ENCODE results near the gene ERC1.

Gene ERC1

GRCh38 chr12:1022032-1022970 is 31.3 kb downstream of the ERC1 start:
- no peak overlapping the region for H3K9ac ChIP-seq (ENCODE audit: low read length)
- no peak overlapping the region for H3K4me2 ChIP-seq (ENCODE audit: low read depth, low read length)
- H2AFZ ChIP-seq (ENCODE audit: low read length), result no peak overlapping the region
- DNase-seq, result no peak
- no peak for TF ChIP-seq EZH2phosphoT487 (IDR thresholded peaks at IDR 0.05; ENCODE audit: low read length)
- no peak for TF ChIP-seq EZH2 (optimal IDR thresholded peaks at IDR 0.05; ENCODE audit: low read depth, low read length)
- TF ChIP-seq CTCF (IDR thresholded peaks at IDR 0.05; ENCODE audit: low read length), result no peak
- no peaks in the 10 kb centered on the region for H3K36me3 ChIP-seq (replicated peaks; ENCODE audit: insufficient read depth, low read length)
- H3K27ac ChIP-seq (ENCODE audit: low read length), result no peak overlapping the region
- H3K79me2 ChIP-seq (ENCODE audit: low read length), result peaks cover 67% of the 10 kb centered on the region
- no peaks in the 10 kb centered on the region for H4K20me1 ChIP-seq (ENCODE audit: insufficient read depth, low read length)
- no peaks in the 10 kb centered on the region for H3K9me2 ChIP-seq (replicated peaks; ENCODE audit: insufficient read depth, low read length)
- H3K9me3 ChIP-seq (replicated peaks; ENCODE audit: insufficient read depth, low read length), result no peaks in the 10 kb centered on the region
- H3K4me1 ChIP-seq (ENCODE audit: low read length), result no peaks in the 10 kb centered on the region
- no peaks in the 10 kb centered on the region for H3F3A ChIP-seq (ENCODE audit: insufficient read depth, low read length)
- H3K27me3 ChIP-seq (replicated peaks; ENCODE audit: insufficient read depth, low read length), result no peaks in the 10 kb centered on the region
- no peak overlapping the region for H3K4me3 ChIP-seq (ENCODE audit: low read length)

- H3K36me3 ChIP-seq (replicated peaks; ENCODE audit: insufficient read depth, low read length), result peaks cover 6% of the 10 kb centered on the region; the same call in 1 of the 2 replicates
- H4K20me1 ChIP-seq (ENCODE audit: insufficient read depth, low read length), result no peaks in the 10 kb centered on the region
- H3K27me3 ChIP-seq (replicated peaks; ENCODE audit: insufficient read depth, low read length), result no peaks in the 10 kb centered on the region
- no peaks in the 10 kb centered on the region for H3K9me3 ChIP-seq (replicated peaks; ENCODE audit: insufficient read depth, low read length)
- H3K27ac ChIP-seq (ENCODE audit: low read length), result no peak overlapping the region
- peaks cover 30% of the 10 kb centered on the region for H3K79me2 ChIP-seq (ENCODE audit: low read length)
- H3K9ac ChIP-seq (ENCODE audit: low read length), result no peak overlapping the region
- H3K4me3 ChIP-seq (ENCODE audit: low read length), result no peak overlapping the region
- H3K4me1 ChIP-seq (ENCODE audit: low read length), result no peaks in the 10 kb centered on the region
- no peak for TF ChIP-seq EZH2phosphoT487 (IDR thresholded peaks at IDR 0.05; ENCODE audit: low read length)
- no peak for TF ChIP-seq EZH2 (optimal IDR thresholded peaks at IDR 0.05; ENCODE audit: low read depth, low read length)
- no peak for TF ChIP-seq CTCF (IDR thresholded peaks at IDR 0.05; ENCODE audit: low read length)
- no peak overlapping the region for H3K4me2 ChIP-seq (ENCODE audit: low read depth, low read length)
- H3K9me2 ChIP-seq (replicated peaks; ENCODE audit: insufficient read depth, low read length), result no peaks in the 10 kb centered on the region
- H3F3A ChIP-seq (ENCODE audit: insufficient read depth, low read length), result no peaks in the 10 kb centered on the region
- DNase-seq, result no peak
- no peak overlapping the region for H2AFZ ChIP-seq (ENCODE audit: low read length)
Observed at GRCh38 chr12:1030779-1031178, 39.8 kb downstream of the ERC1 start.

DNA sequence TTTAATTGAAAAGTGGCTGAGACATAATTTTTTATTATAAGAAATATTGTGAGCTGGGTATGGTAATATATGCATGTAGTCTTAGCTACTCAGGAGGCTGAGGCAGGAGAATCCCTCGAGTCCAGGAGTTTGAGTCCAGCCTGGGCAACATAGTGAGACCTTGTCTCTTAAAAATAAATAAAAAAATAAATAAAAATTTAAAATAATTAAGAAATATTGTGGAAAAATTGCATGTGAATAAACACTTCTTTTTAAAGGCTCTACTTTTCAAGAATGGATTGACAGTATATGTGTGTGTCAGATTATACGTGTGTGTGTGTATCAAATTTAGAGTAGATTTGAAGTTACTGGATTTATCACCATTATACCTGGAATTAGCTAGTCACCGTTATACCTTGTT is 43.2 kb downstream of the ERC1 start:
- Histone ChIP-seq H3K4me1 (ENCODE audit: low read length) (no peaks in the 10 kb centered on the region), H4K20me1 (ENCODE audit: insufficient read depth, low read length) (no peaks in the 10 kb centered on the region), H3K36me3 (replicated peaks; ENCODE audit: insufficient read depth, low read length) (no peaks in the 10 kb centered on the region; the same call in 1 of the 2 replicates), H3K9me2 (replicated peaks; ENCODE audit: insufficient read depth, low read length) (no peaks in the 10 kb centered on the region), H3F3A (ENCODE audit: insufficient read depth, low read length) (no peaks in the 10 kb centered on the region), H3K4me3 (ENCODE audit: low read length) (no peak overlapping the region), H3K4me2 (ENCODE audit: low read depth, low read length) (no peak overlapping the region), H3K9me3 (replicated peaks; ENCODE audit: insufficient read depth, low read length) (no peaks in the 10 kb centered on the region), H3K79me2 (ENCODE audit: low read length) (peaks cover 11% of the 10 kb centered on the region), H3K9ac (ENCODE audit: low read length) (no peak overlapping the region), H3K27ac (ENCODE audit: low read length) (no peak overlapping the region), H3K27me3 (replicated peaks; ENCODE audit: insufficient read depth, low read length) (no peaks in the 10 kb centered on the region), H2AFZ (ENCODE audit: low read length) (no peak overlapping the region)
- DNase-seq, result no peak
- TF ChIP-seq CTCF (IDR thresholded peaks at IDR 0.05; ENCODE audit: low read length) (no peak), EZH2phosphoT487 (IDR thresholded peaks at IDR 0.05; ENCODE audit: low read length) (no peak), EZH2 (optimal IDR thresholded peaks at IDR 0.05; ENCODE audit: low read depth, low read length) (no peak)

All from MM.1S (cell line).